Activated CD4-positive, CD25-positive, alpha-beta regulatory T cell (primary cell): ENCODE results near the gene GADD45B.
"Not testable (repeated sequence)": the region's sequence is repeated elsewhere in the genome, so short reads cannot be mapped to it uniquely, and the experiment has no call there.

Source experiments
- DNase-seq, 4 experiments: peaks; one replicate each; lab custom pipeline; 2025; lab: John Stamatoyannopoulos, UW

The GADD45B gene

GRCh38 chr19:2514981-2515518, 39.1 kb downstream of the GADD45B start:
- no peak for DNase-seq

- no peak for DNase-seq
Measured at GRCh38 chr19:2516727-2517126, 40.8 kb downstream of the GADD45B start.

- no peak for DNase-seq
Measured at GRCh38 chr19:2517881-2518601, 42.1 kb downstream of the GADD45B start.

GRCh38 chr19:2518856-2519255, 42.9 kb downstream of the GADD45B start:
- not testable (repeated sequence) for DNase-seq

GRCh38 chr19:2519482-2519881, 43.6 kb downstream of the GADD45B start:
- no peak for DNase-seq

GRCh38 chr19:2523630-2524311, 47.8 kb downstream of the GADD45B start:
- no peak for DNase-seq

- no peak for DNase-seq
Measured at GRCh38 chr19:2524361-2524839, 48.5 kb downstream of the GADD45B start.

- DNase-seq = no peak
Measured at GRCh38 chr19:2524840-2525723, 49.2 kb downstream of the GADD45B start.

GRCh38 chr19:2527171-2527570, 51.2 kb downstream of the GADD45B start:
- DNase-seq = no peak

GRCh38 chr19:2527686-2528085, 51.8 kb downstream of the GADD45B start:
- no peak for DNase-seq
